K562 (cell line): ENCODE data around the gene HERC5. TPM values are rescaled to one million over a fixed set of nuclear protein-coding genes. Genes with fewer than 3 reads are reported as not detected.

ENCODE experiments used
- ATAC-seq: fragments of 200-7000 bp; cut with Tn5 transposase; 3 replicates; pipeline ENCODE4 v1.9.1; 2020; ENCODE audit warnings: moderate library complexity
- BruUV-seq: library from RNA; stranded (reverse); fragments of 400-500 nt; replicated peaks from 2 replicates; lab custom pipeline; 2021; lab: Mats Ljungman, UMichigan
- CTCF ChIA-PET: fragments of 300-600 bp; formaldehyde crosslinking; extraction: SDS; loops from one replicate; lab custom pipeline; 2021; ENCODE audit warnings: low intra/inter-chr PET ratio; lab: Yijun Ruan, JAX
- POLR2A ChIA-PET: fragments of 300-600, 350-650 bp; sonication (Branson Sonifier 250); formaldehyde crosslinking; extraction: SDS; loops from one replicate; lab custom pipeline; 2021; ENCODE audit warnings: antibody characterized with exemption, inconsistent platforms; lab: Yijun Ruan, JAX
- DNase-seq, 4 experiments: peaks; one replicate each; pipeline versions ENCODE4 v3.0.0 to v3.0.0-alpha.2; 2011 to 2018; ENCODE audit warnings: low spot score in 3 of 4, mixed read lengths in 3 of 4; ENCODE audit errors: extremely low read depth in 1 of 4
- FAIRE-seq: peaks from 2 replicates; lab custom pipeline; 2011; peaks lifted over from hg19 to GRCh38; lab: Jason Lieb, UNC
- H2AFZ ChIP-seq: 2 replicates; pipeline ENCODE4 v1.6.0; 2011; ENCODE audit warnings: low read depth, low read length, control low read depth, inconsistent platforms
- H3K27ac ChIP-seq: fragments of 200-600 bp; 3 replicates; pipeline ENCODE4 v1.8.0; 2011; ENCODE audit warnings: low read depth, mild to moderate bottlenecking, control low read depth, inconsistent platforms, low read length, moderate library complexity, mixed read lengths; ENCODE audit errors: extremely low read depth
- H3K27me3 ChIP-seq, 2 experiments: fragments of 300-600 bp in 1 of 2; 2 replicates in 1 of 2; 3 replicates in 1 of 2; pipeline versions ENCODE4 v1.6.0 to v1.8.0; 2011; ENCODE audit warnings: inconsistent platforms in 2 of 2, low read length in 2 of 2, mild to moderate bottlenecking in 1 of 2, mixed read lengths in 1 of 2, moderate library complexity in 1 of 2; ENCODE audit not compliant: control insufficient read depth in 2 of 2, insufficient read depth in 2 of 2
- H3K36me3 ChIP-seq: fragments of 300-600 bp; 3 replicates; pipeline ENCODE4 v1.8.0; 2011; ENCODE audit warnings: mild to moderate bottlenecking, low read length, inconsistent platforms; ENCODE audit not compliant: control insufficient read depth, insufficient read depth
- H3K4me1 ChIP-seq, 2 experiments: fragments of 200-600 bp in 1 of 2; replicated peaks in 1 of 2; 2 replicates in 1 of 2; 3 replicates in 1 of 2; pipeline versions ENCODE4 v1.5.1 to v1.8.0; 2011; ENCODE audit warnings: inconsistent platforms in 2 of 2, low read length in 2 of 2, mild to moderate bottlenecking in 1 of 2, mixed read lengths in 1 of 2, moderate library complexity in 1 of 2; ENCODE audit not compliant: control insufficient read depth in 2 of 2, insufficient read depth in 2 of 2
- H3K4me2 ChIP-seq: 2 replicates; pipeline ENCODE4 v1.6.1; 2011; ENCODE audit warnings: low read length, control low read depth, inconsistent platforms, mixed read lengths; ENCODE audit not compliant: insufficient read depth
- H3K4me3 ChIP-seq: fragments of 200-600 bp; sonication (generic), shearing (Covaris generic); 2 replicates; pipeline ENCODE4 v1.5.1; 2016; ENCODE audit warnings: control low read depth, inconsistent platforms
- H3K79me2 ChIP-seq: fragments of 200-600 bp; 3 replicates; pipeline ENCODE4 v1.8.0; 2011; ENCODE audit warnings: low read length, inconsistent platforms; ENCODE audit not compliant: control insufficient read depth, insufficient read depth
- H3K9ac ChIP-seq, 2 experiments: 2 replicates each; pipeline versions ENCODE4 v1.6.0 to v1.6.1; 2011; ENCODE audit warnings: low read depth in 2 of 2, low read length in 2 of 2, control low read depth in 1 of 2, inconsistent platforms in 1 of 2, mild to moderate bottlenecking in 1 of 2, mixed read lengths in 1 of 2; ENCODE audit not compliant: insufficient read depth in 1 of 2
- H3K9me1 ChIP-seq: one replicate; pipeline ENCODE4 v1.6.0; 2011; ENCODE audit warnings: inconsistent platforms, mild to moderate bottlenecking, low read length, moderate library complexity; ENCODE audit not compliant: control insufficient read depth, insufficient read depth
- H3K9me3 ChIP-seq: replicated peaks from 2 replicates; pipeline ENCODE4 v1.5.1; 2011; ENCODE audit warnings: low read depth, low read length, inconsistent platforms; ENCODE audit not compliant: control insufficient read depth, insufficient read depth
- H4K20me1 ChIP-seq: replicated peaks from 2 replicates; pipeline ENCODE4 v1.6.1; 2011; ENCODE audit warnings: low read length, inconsistent platforms, mixed read lengths; ENCODE audit not compliant: control insufficient read depth, insufficient read depth
- CBX2 ChIP-seq: fragments of 200-600 bp; sonication (generic); IDR thresholded peaks from one replicate; pipeline ENCODE4 v1.6.1; 2012; ENCODE audit warnings: mild to moderate bottlenecking, low read length, inconsistent platforms; ENCODE audit not compliant: insufficient read depth, poor library complexity, severe bottlenecking
- CREB1 ChIP-seq, 2 experiments: sonication (generic) in 1 of 2; formaldehyde crosslinking in 1 of 2; IDR thresholded peaks; 2 replicates each; pipeline versions ENCODE4 v1.6.1 to v1.8.0; 2012 to 2022; ENCODE audit warnings: inconsistent platforms in 1 of 2, mild to moderate bottlenecking in 1 of 2, missing genetic modification reagents in 1 of 2, moderate library complexity in 1 of 2
- ETS1 ChIP-seq: conservative IDR thresholded peaks from 2 replicates; pipeline ENCODE4 v1.6.1; 2011; ENCODE audit warnings: low read depth, mild to moderate bottlenecking, low read length; ENCODE audit not compliant: control insufficient read depth
- KAT2B ChIP-seq: IDR thresholded peaks from one replicate; pipeline ENCODE4 v1.6.1; 2012; ENCODE audit warnings: low read depth, mild to moderate bottlenecking, control low read depth, inconsistent platforms, low read length, moderate library complexity
- NFIC ChIP-seq: fragments of 450-650 bp; IDR thresholded peaks from 2 replicates; pipeline ENCODE4 v1.6.1; 2017; ENCODE audit warnings: mild to moderate bottlenecking, inconsistent platforms
- POLR2G ChIP-seq: fragments of 200-400 bp; formaldehyde crosslinking; IDR thresholded peaks from 2 replicates; pipeline ENCODE4 v1.6.1; 2017; ENCODE audit warnings: low read depth, mild to moderate bottlenecking, antibody characterized with exemption, low read length, moderate library complexity
- RBM15 ChIP-seq: fragments of 200-400 bp; formaldehyde crosslinking; IDR thresholded peaks from 2 replicates; pipeline ENCODE4 v1.6.1; 2018; ENCODE audit warnings: mild to moderate bottlenecking, low read length, moderate library complexity; ENCODE audit not compliant: insufficient read depth
- SAP30 ChIP-seq: fragments of 200-600 bp; sonication (generic); IDR thresholded peaks from 2 replicates; pipeline ENCODE4 v1.6.1; 2012; ENCODE audit warnings: borderline replicate concordance, low read depth, mild to moderate bottlenecking, moderate library complexity, low read length, control low read depth, inconsistent platforms; ENCODE audit not compliant: insufficient read depth, poor library complexity, severe bottlenecking
- SMAD3 ChIP-seq: fragments of 450-650 bp; formaldehyde crosslinking; conservative IDR thresholded peaks from 2 replicates; pipeline ENCODE4 v1.4.0; 2020; ENCODE audit warnings: mild to moderate bottlenecking
- SPI1 ChIP-seq: IDR thresholded peaks from 2 replicates; pipeline ENCODE4 v1.6.1; 2011; ENCODE audit warnings: low read depth, low read length, control low read depth, borderline replicate concordance
- TCF7L2 ChIP-seq: fragments of 150-350 bp; IDR thresholded peaks from 2 replicates; pipeline ENCODE4 v1.6.1; 2016; ENCODE audit warnings: low read depth, mild to moderate bottlenecking, low read length, moderate library complexity
- TEAD2 ChIP-seq: fragments of 450-650 bp; IDR thresholded peaks from 2 replicates; pipeline ENCODE4 v1.6.1; 2016; ENCODE audit warnings: missing genetic modification characterization, control low read depth, missing compliant biosample characterization
- ZNF239 ChIP-seq: fragments of 250-450 bp; sonication (Bioruptor Pico); IDR thresholded peaks from 2 replicates; pipeline ENCODE4 v1.4.0; 2020; ENCODE audit warnings: mild to moderate bottlenecking
- WGBS: fragments of 100-300 bp; shearing (Covaris generic); methylation state at CpG from one replicate; pipeline ENCODE4 v1.1.6; 2016; ENCODE audit warnings: low coverage, mixed read lengths; ENCODE audit not compliant: insufficient coverage; ENCODE audit errors: missing lambda C conversion rate; 5-methylcytosine and 5-hydroxymethylcytosine counted together
- in situ Hi-C: fragments of 300-500 bp; cut with MboI; formaldehyde crosslinking; loops from 4 replicates; pipeline ENCODE4 v1.15.0; 2018; ENCODE audit warnings: inconsistent platforms, mixed read lengths
- intact Hi-C: fragments of 100-400 bp; cut with micrococcal nuclease; formaldehyde crosslinking; loops from 2 replicates; pipeline ENCODE4 v1.14.2; 2022
- polyA plus RNA-seq, 8 experiments: library from polyadenylated mRNA; depleted of rRNA in 4 of 8; stranded (reverse) in 5 of 8; unstranded in 3 of 8; fragments of >200 nt; fragmentation: Nextera tagmentation in 2 of 8; fragmentation: Illumina TruSeq in 1 of 8; extraction: Ambion mirVana in 2 of 8; extraction: Trizol in 1 of 8; gene quantifications; 2 replicates each; pipeline versions ENCODE4 v1.2.1 to v1.2.3, GENCODE V29; 2011 to 2014; ENCODE audit warnings: inconsistent platforms in 1 of 8, missing spikeins in 1 of 8
- total RNA-seq, 7 experiments: library from RNA; depleted of rRNA in 6 of 7; stranded (reverse); fragments of >200 nt in 6 of 7; fragmentation: Illumina TruSeq in 2 of 7; extraction: Trizol in 2 of 7; gene quantifications; 2 replicates each; pipeline versions ENCODE4 v1.2.1 to v1.2.3, GENCODE V29; 2011 to 2021; ENCODE audit warnings: low replicate concordance in 1 of 7
- TF ChIP-seq, protein P1 (sequence below): fragments of 200-400 bp; formaldehyde crosslinking; IDR thresholded peaks from 2 replicates; pipeline ENCODE4 v1.6.1; 2017; ENCODE audit warnings: mild to moderate bottlenecking, low read depth, low read length, moderate library complexity
- TF ChIP-seq, protein P2 (sequence below): fragments of 250-450 bp; sonication (Bioruptor Pico); IDR thresholded peaks from 2 replicates; pipeline ENCODE4 v1.8.0; 2021; ENCODE audit warnings: mild to moderate bottlenecking, moderate library complexity

HERC5 gene
- total and polyA plus RNA-seq, 9 of the 15 experiments (the other 6 are each of a cell fraction or from before 2014, with no cell fraction given) = 0.18 TPM; not detected in 8

GRCh38 chr4:88458104-88458740, 1.3 kb downstream of the HERC5 start (continued):
- TF ChIP-seq NFIC (no peak), POLR2G (no peak), CBX2 (no peak), ZNF239 (no peak)
- TF ChIP-seq, protein P1, sequence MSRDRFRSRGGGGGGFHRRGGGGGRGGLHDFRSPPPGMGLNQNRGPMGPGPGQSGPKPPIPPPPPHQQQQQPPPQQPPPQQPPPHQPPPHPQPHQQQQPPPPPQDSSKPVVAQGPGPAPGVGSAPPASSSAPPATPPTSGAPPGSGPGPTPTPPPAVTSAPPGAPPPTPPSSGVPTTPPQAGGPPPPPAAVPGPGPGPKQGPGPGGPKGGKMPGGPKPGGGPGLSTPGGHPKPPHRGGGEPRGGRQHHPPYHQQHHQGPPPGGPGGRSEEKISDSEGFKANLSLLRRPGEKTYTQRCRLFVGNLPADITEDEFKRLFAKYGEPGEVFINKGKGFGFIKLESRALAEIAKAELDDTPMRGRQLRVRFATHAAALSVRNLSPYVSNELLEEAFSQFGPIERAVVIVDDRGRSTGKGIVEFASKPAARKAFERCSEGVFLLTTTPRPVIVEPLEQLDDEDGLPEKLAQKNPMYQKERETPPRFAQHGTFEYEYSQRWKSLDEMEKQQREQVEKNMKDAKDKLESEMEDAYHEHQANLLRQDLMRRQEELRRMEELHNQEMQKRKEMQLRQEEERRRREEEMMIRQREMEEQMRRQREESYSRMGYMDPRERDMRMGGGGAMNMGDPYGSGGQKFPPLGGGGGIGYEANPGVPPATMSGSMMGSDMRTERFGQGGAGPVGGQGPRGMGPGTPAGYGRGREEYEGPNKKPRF = no peak

- H3K4me2 ChIP-seq = no peak overlapping the region
- H3K9me3 ChIP-seq = no peaks in the 10 kb centered on the region
- no peaks in the 10 kb centered on the region for H3K27me3 ChIP-seq
- ChIA-PET POLR2A (no interaction called here), CTCF (no interaction called here)
- H3K9me1 ChIP-seq = no peaks in the 10 kb centered on the region
- H3K36me3 ChIP-seq = no peaks in the 10 kb centered on the region
- no peak overlapping the region for H3K27ac ChIP-seq
- BruUV-seq = no TSS peak
- WGBS = 0% methylated on average over 1 of the region's 1 CpG
- FAIRE-seq (no peak), DNase-seq (no peak), ATAC-seq (no peak)
- H3K4me3 ChIP-seq = no peak overlapping the region
- H3K79me2 ChIP-seq = no peaks in the 10 kb centered on the region
- H2AFZ ChIP-seq = no peak overlapping the region
- in situ Hi-C loops = no loop called here
- no peaks in the 10 kb centered on the region for H3K4me1 ChIP-seq
- intact Hi-C loops = no loop called here
- H3K9ac ChIP-seq = no peak overlapping the region
- H4K20me1 ChIP-seq = no peaks in the 10 kb centered on the region
- TF ChIP-seq CREB1 (IDR thresholded peaks at IDR 0.05) (no peak), CREB1 (CRISPR knock-in tag; IDR thresholded peaks at IDR 0.05) (no peak), SPI1 (no peak), RBM15 (no peak), SAP30 (no peak), TCF7L2 (no peak), ETS1 (no peak), KAT2B (no peak), TEAD2 (tag) (no peak), SMAD3 (CRISPR knock-in tag) (no peak)
- TF ChIP-seq, protein P2, sequence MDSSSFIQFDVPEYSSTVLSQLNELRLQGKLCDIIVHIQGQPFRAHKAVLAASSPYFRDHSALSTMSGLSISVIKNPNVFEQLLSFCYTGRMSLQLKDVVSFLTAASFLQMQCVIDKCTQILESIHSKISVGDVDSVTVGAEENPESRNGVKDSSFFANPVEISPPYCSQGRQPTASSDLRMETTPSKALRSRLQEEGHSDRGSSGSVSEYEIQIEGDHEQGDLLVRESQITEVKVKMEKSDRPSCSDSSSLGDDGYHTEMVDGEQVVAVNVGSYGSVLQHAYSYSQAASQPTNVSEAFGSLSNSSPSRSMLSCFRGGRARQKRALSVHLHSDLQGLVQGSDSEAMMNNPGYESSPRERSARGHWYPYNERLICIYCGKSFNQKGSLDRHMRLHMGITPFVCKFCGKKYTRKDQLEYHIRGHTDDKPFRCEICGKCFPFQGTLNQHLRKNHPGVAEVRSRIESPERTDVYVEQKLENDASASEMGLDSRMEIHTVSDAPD (CRISPR knock-in tag) = no peak
Measured at GRCh38 chr4:88465653-88466192, 8.8 kb downstream of the HERC5 start.
